Thyroid gland (tissue), 4 donors: ENCODE results near the gene SAPCD1.

ENCODE experiments used
- POLR2A ChIP-seq, 2 donors: fragments of 450-650 bp; IDR thresholded peaks; one replicate each; pipeline ENCODE4 v1.6.1; 2017; ENCODE audit warnings: antibody characterized with exemption in 2 of 2, mild to moderate bottlenecking in 2 of 2, moderate library complexity in 1 of 2
- TF ChIP-seq, protein P1 (sequence below), 6 experiments: fragments of 200-600 bp in 3 of 6; fragments of 450-650 bp in 3 of 6; sonication (generic) in 3 of 6; IDR thresholded peaks; one replicate each; pipeline ENCODE4 v1.5.1; 2016 to 2019; ENCODE audit warnings: antibody characterized with exemption in 6 of 6, mild to moderate bottlenecking in 2 of 6, inconsistent platforms in 1 of 6, moderate library complexity in 1 of 6

- TF ChIP-seq, protein P1, sequence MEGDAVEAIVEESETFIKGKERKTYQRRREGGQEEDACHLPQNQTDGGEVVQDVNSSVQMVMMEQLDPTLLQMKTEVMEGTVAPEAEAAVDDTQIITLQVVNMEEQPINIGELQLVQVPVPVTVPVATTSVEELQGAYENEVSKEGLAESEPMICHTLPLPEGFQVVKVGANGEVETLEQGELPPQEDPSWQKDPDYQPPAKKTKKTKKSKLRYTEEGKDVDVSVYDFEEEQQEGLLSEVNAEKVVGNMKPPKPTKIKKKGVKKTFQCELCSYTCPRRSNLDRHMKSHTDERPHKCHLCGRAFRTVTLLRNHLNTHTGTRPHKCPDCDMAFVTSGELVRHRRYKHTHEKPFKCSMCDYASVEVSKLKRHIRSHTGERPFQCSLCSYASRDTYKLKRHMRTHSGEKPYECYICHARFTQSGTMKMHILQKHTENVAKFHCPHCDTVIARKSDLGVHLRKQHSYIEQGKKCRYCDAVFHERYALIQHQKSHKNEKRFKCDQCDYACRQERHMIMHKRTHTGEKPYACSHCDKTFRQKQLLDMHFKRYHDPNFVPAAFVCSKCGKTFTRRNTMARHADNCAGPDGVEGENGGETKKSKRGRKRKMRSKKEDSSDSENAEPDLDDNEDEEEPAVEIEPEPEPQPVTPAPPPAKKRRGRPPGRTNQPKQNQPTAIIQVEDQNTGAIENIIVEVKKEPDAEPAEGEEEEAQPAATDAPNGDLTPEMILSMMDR (IDR thresholded peaks at IDR 0.05), result no peak
- TF ChIP-seq POLR2A (IDR thresholded peaks at IDR 0.05), result no peak
Observed at GRCh38 chr6:31767096-31767645, 4.7 kb downstream of the SAPCD1 start.
